HG03095 (cell line): ENCODE results near the gene TNFAIP8L1.

Source experiments
- ATAC-seq: cut with Tn5 transposase; IDR thresholded peaks from one replicate; pipeline ENCODE4 v1.9.1; 2021; ENCODE audit warnings: moderate library complexity; ENCODE audit not compliant: unreplicated experiment

TNFAIP8L1 gene

GRCh38 chr19:4699826-4700692 is 60.7 kb downstream of the TNFAIP8L1 start:
- no peak for ATAC-seq

- no peak for ATAC-seq
Observed at GRCh38 chr19:4700693-4700970, 61.3 kb downstream of the TNFAIP8L1 start.

GRCh38 chr19:4701557-4701956 is 62.2 kb downstream of the TNFAIP8L1 start:
- ATAC-seq, result no peak

GRCh38 chr19:4702764-4703163 is 63.4 kb downstream of the TNFAIP8L1 start:
- ATAC-seq, result no peak

- ATAC-seq, result no peak
Observed at GRCh38 chr19:4703671-4704316, 64.5 kb downstream of the TNFAIP8L1 start.

GRCh38 chr19:4704317-4704673 is 65.0 kb downstream of the TNFAIP8L1 start:
- ATAC-seq, result no peak
